GM06990 (cell line): ENCODE results near the gene SSC5D.
"Not testable (repeated sequence)": the region's sequence is repeated elsewhere in the genome, so short reads cannot be mapped to it uniquely, and the experiment has no call there.

Experiments used
- DNase-seq: peaks from one replicate; pipeline ENCODE4 v3.0.0-alpha.2; 2011; ENCODE audit not compliant: insufficient read length; ENCODE audit errors: extremely low read depth
- H3K27me3 ChIP-seq: replicated peaks from 2 replicates; pipeline ENCODE4 v1.6.0; 2011; ENCODE audit warnings: low read length; ENCODE audit not compliant: control insufficient read depth, insufficient read depth
- H3K36me3 ChIP-seq: 2 replicates; pipeline ENCODE4 v1.5.1; 2011; ENCODE audit warnings: low read length; ENCODE audit not compliant: control insufficient read depth, insufficient read depth
- H3K4me3 ChIP-seq: replicated peaks from 2 replicates; pipeline ENCODE4 v1.5.1; 2011; ENCODE audit warnings: low read depth, mild to moderate bottlenecking, control low read depth, low read length
- CTCF ChIP-seq: IDR thresholded peaks from 2 replicates; pipeline ENCODE4 v1.5.1; 2011; ENCODE audit warnings: low read length, control low read depth, mild to moderate bottlenecking, inconsistent platforms; ENCODE audit not compliant: insufficient read depth, poor library complexity, severe bottlenecking

The SSC5D gene

GRCh38 chr19:55447421-55448174, 40.6 kb upstream of the SSC5D start:
- H3K4me3 ChIP-seq, result no peak overlapping the region
- no peak for DNase-seq
- no peaks in the 10 kb centered on the region; the same call in 1 of the 2 replicates for H3K27me3 ChIP-seq
- H3K36me3 ChIP-seq, result no peaks in the 10 kb centered on the region
- no peak for TF ChIP-seq CTCF

- not testable (repeated sequence) for H3K27me3 ChIP-seq, H3K4me3 ChIP-seq, H3K36me3 ChIP-seq, DNase-seq
Measured at GRCh38 chr19:55448175-55448490, 40.1 kb upstream of the SSC5D start.

GRCh38 chr19:55449469-55449868, 38.8 kb upstream of the SSC5D start:
- no peak for TF ChIP-seq CTCF
- no peaks in the 10 kb centered on the region; the same call in 1 of the 2 replicates for H3K27me3 ChIP-seq
- H3K36me3 ChIP-seq, result peaks cover 1% of the 10 kb centered on the region
- H3K4me3 ChIP-seq, result no peak overlapping the region
- no peak for DNase-seq

GRCh38 chr19:55451163-55451964, 36.9 kb upstream of the SSC5D start:
- TF ChIP-seq CTCF, result no peak
- no peaks in the 10 kb centered on the region; the same call in 1 of the 2 replicates for H3K27me3 ChIP-seq
- no peak for DNase-seq
- no peak overlapping the region; the same call in 1 of the 2 replicates for H3K4me3 ChIP-seq
- H3K36me3 ChIP-seq, result peaks cover 5% of the 10 kb centered on the region

- TF ChIP-seq CTCF, result no peak
- no peak for DNase-seq
- Histone ChIP-seq H3K36me3 (peaks cover 5% of the 10 kb centered on the region), H3K27me3 (no peaks in the 10 kb centered on the region; the same call in 1 of the 2 replicates), H3K4me3 (no peak overlapping the region)
Measured at GRCh38 chr19:55451965-55452748, 36.1 kb upstream of the SSC5D start.
